ENCODE data around the gene CALY.

Gene CALY

GRCh38 chr10:133365461-133366129 lies 28.9 kb upstream of the CALY start:
- Histone ChIP-seq H3K9ac (ENCODE audit: low read length in 2 of 2) (no peak overlapping the region), H3K4me3 (ENCODE audit: low read length in 2 of 2) (no peak overlapping the region), H3K27ac (ENCODE audit: low read length) (no peak overlapping the region), H3K36me3 (ENCODE audit: control insufficient read depth in 2 of 2, insufficient read depth in 2 of 2, low read length in 2 of 2) (peaks cover 36 to 61% of the 10 kb centered on the region in 2 donors), H3K9me3 (ENCODE audit: control insufficient read depth in 2 of 2, low read length in 2 of 2) (no peaks in the 10 kb centered on the region), H3K4me1 (ENCODE audit: control insufficient read depth, insufficient read depth, low read length) (no peaks in the 10 kb centered on the region), H3K27me3 (ENCODE audit: control insufficient read depth in 1 of 2, insufficient read depth in 2 of 2, low read length in 2 of 2) (no peaks in the 10 kb centered on the region)

- H3K27ac ChIP-seq (ENCODE audit: low read length), result no peak overlapping the region
- H3K9ac ChIP-seq (ENCODE audit: low read length in 2 of 2), result no peak overlapping the region
- no peaks in the 10 kb centered on the region for H3K9me3 ChIP-seq (ENCODE audit: control insufficient read depth in 2 of 2, low read length in 2 of 2)
- H3K4me3 ChIP-seq (ENCODE audit: low read length in 2 of 2), result no peak overlapping the region
- peaks cover 29 to 54% of the 10 kb centered on the region in 2 donors for H3K36me3 ChIP-seq (ENCODE audit: control insufficient read depth in 2 of 2, insufficient read depth in 2 of 2, low read length in 2 of 2)
- no peaks in the 10 kb centered on the region for H3K4me1 ChIP-seq (ENCODE audit: control insufficient read depth, insufficient read depth, low read length)
- no peaks in the 10 kb centered on the region for H3K27me3 ChIP-seq (ENCODE audit: control insufficient read depth in 1 of 2, insufficient read depth in 2 of 2, low read length in 2 of 2)
These were observed 28.1 kb upstream of the CALY start for GRCh38 chr10:133364645-133365431.

GRCh38 chr10:133362846-133363245 lies 26.1 kb upstream of the CALY start:
- Histone ChIP-seq H3K27ac (ENCODE audit: low read length) (no peak overlapping the region), H3K4me1 (ENCODE audit: control insufficient read depth, insufficient read depth, low read length) (peaks cover 3% of the 10 kb centered on the region), H3K4me3 (ENCODE audit: low read length in 2 of 2) (no peak overlapping the region), H3K27me3 (ENCODE audit: control insufficient read depth in 1 of 2, insufficient read depth in 2 of 2, low read length in 2 of 2) (no peaks in the 10 kb centered on the region), H3K9me3 (ENCODE audit: control insufficient read depth in 2 of 2, low read length in 2 of 2) (no peaks in the 10 kb centered on the region), H3K36me3 (ENCODE audit: control insufficient read depth in 2 of 2, insufficient read depth in 2 of 2, low read length in 2 of 2) (peaks cover 23 to 37% of the 10 kb centered on the region in 2 donors), H3K9ac (ENCODE audit: low read length in 2 of 2) (no peak overlapping the region)

- Histone ChIP-seq H3K4me1 (ENCODE audit: control insufficient read depth, insufficient read depth, low read length) (peaks cover 9% of the 10 kb centered on the region), H3K9me3 (ENCODE audit: control insufficient read depth in 2 of 2, low read length in 2 of 2) (no peaks in the 10 kb centered on the region), H3K36me3 (ENCODE audit: control insufficient read depth in 2 of 2, insufficient read depth in 2 of 2, low read length in 2 of 2) (peaks cover 23 to 35% of the 10 kb centered on the region in 2 donors), H3K27me3 (ENCODE audit: control insufficient read depth in 1 of 2, insufficient read depth in 2 of 2, low read length in 2 of 2) (peaks cover 0 to 7% of the 10 kb centered on the region in 2 donors), H3K4me3 (ENCODE audit: low read length in 2 of 2) (no peak overlapping the region), H3K9ac (ENCODE audit: low read length in 2 of 2) (no peak overlapping the region), H3K27ac (ENCODE audit: low read length) (no peak overlapping the region)
These were observed 25.2 kb upstream of the CALY start for GRCh38 chr10:133361773-133362441.

- H3K4me3 ChIP-seq (ENCODE audit: low read length in 2 of 2), result no peak overlapping the region
- no peak overlapping the region for H3K9ac ChIP-seq (ENCODE audit: low read length in 2 of 2)
- H3K9me3 ChIP-seq (ENCODE audit: control insufficient read depth in 2 of 2, low read length in 2 of 2), result no peaks in the 10 kb centered on the region
- peaks cover 17 to 29% of the 10 kb centered on the region in 2 donors for H3K36me3 ChIP-seq (ENCODE audit: control insufficient read depth in 2 of 2, insufficient read depth in 2 of 2, low read length in 2 of 2)
- H3K27ac ChIP-seq (ENCODE audit: low read length), result no peak overlapping the region
- peaks cover 0 to 9% of the 10 kb centered on the region in 2 donors for H3K27me3 ChIP-seq (ENCODE audit: control insufficient read depth in 1 of 2, insufficient read depth in 2 of 2, low read length in 2 of 2)
- H3K4me1 ChIP-seq (ENCODE audit: control insufficient read depth, insufficient read depth, low read length), result peaks cover 10% of the 10 kb centered on the region
These were observed 24.5 kb upstream of the CALY start for GRCh38 chr10:133361227-133361626.

GRCh38 chr10:133359972-133360610 lies 23.4 kb upstream of the CALY start:
- H3K4me3 ChIP-seq (ENCODE audit: low read length in 2 of 2), result no peak overlapping the region
- H3K36me3 ChIP-seq (ENCODE audit: control insufficient read depth in 2 of 2, insufficient read depth in 2 of 2, low read length in 2 of 2), result peaks cover 9 to 17% of the 10 kb centered on the region in 2 donors
- peaks cover 10% of the 10 kb centered on the region for H3K4me1 ChIP-seq (ENCODE audit: control insufficient read depth, insufficient read depth, low read length)
- H3K9ac ChIP-seq (ENCODE audit: low read length in 2 of 2), result no peak overlapping the region
- H3K27me3 ChIP-seq (ENCODE audit: control insufficient read depth in 1 of 2, insufficient read depth in 2 of 2, low read length in 2 of 2), result peaks cover 0 to 15% of the 10 kb centered on the region in 2 donors
- H3K9me3 ChIP-seq (ENCODE audit: control insufficient read depth in 2 of 2, low read length in 2 of 2), result no peaks in the 10 kb centered on the region
- no peak overlapping the region for H3K27ac ChIP-seq (ENCODE audit: low read length)

- Histone ChIP-seq H3K36me3 (ENCODE audit: control insufficient read depth in 2 of 2, insufficient read depth in 2 of 2, low read length in 2 of 2) (peaks cover 9 to 13% of the 10 kb centered on the region in 2 donors), H3K27ac (ENCODE audit: low read length) (no peak overlapping the region), H3K27me3 (ENCODE audit: control insufficient read depth in 1 of 2, insufficient read depth in 2 of 2, low read length in 2 of 2) (peaks cover 0 to 15% of the 10 kb centered on the region in 2 donors), H3K4me1 (ENCODE audit: control insufficient read depth, insufficient read depth, low read length) (peaks cover 10% of the 10 kb centered on the region), H3K9me3 (ENCODE audit: control insufficient read depth in 2 of 2, low read length in 2 of 2) (no peaks in the 10 kb centered on the region), H3K4me3 (ENCODE audit: low read length in 2 of 2) (no peak overlapping the region), H3K9ac (ENCODE audit: low read length in 2 of 2) (no peak overlapping the region)
These were observed 22.9 kb upstream of the CALY start for GRCh38 chr10:133359554-133359971.

GRCh38 chr10:133358925-133359310 lies 22.2 kb upstream of the CALY start:
- no peak overlapping the region for H3K27ac ChIP-seq (ENCODE audit: low read length)

GRCh38 chr10:133358162-133358924 lies 21.6 kb upstream of the CALY start:
- Histone ChIP-seq H3K4me1 (ENCODE audit: control insufficient read depth, insufficient read depth, low read length) (peaks cover 10% of the 10 kb centered on the region), H3K9ac (ENCODE audit: low read length in 2 of 2) (no peak overlapping the region), H3K27me3 (ENCODE audit: control insufficient read depth in 1 of 2, insufficient read depth in 2 of 2, low read length in 2 of 2) (peaks cover 0 to 15% of the 10 kb centered on the region in 2 donors), H3K9me3 (ENCODE audit: control insufficient read depth in 2 of 2, low read length in 2 of 2) (no peaks in the 10 kb centered on the region), H3K27ac (ENCODE audit: low read length) (no peak overlapping the region), H3K4me3 (ENCODE audit: low read length in 2 of 2) (no peak overlapping the region), H3K36me3 (ENCODE audit: control insufficient read depth in 2 of 2, insufficient read depth in 2 of 2, low read length in 2 of 2) (peaks cover 9 to 13% of the 10 kb centered on the region in 2 donors)

More at GRCh38 chr10:133358925-133359310, 22.2 kb upstream of the CALY start:
- H3K9ac ChIP-seq (ENCODE audit: low read length in 2 of 2), result no peak overlapping the region
- H3K27me3 ChIP-seq (ENCODE audit: control insufficient read depth in 1 of 2, insufficient read depth in 2 of 2, low read length in 2 of 2), result peaks cover 0 to 15% of the 10 kb centered on the region in 2 donors
- no peaks in the 10 kb centered on the region for H3K9me3 ChIP-seq (ENCODE audit: control insufficient read depth in 2 of 2, low read length in 2 of 2)
- H3K36me3 ChIP-seq (ENCODE audit: control insufficient read depth in 2 of 2, insufficient read depth in 2 of 2, low read length in 2 of 2), result peaks cover 9 to 13% of the 10 kb centered on the region in 2 donors
- no peak overlapping the region for H3K4me3 ChIP-seq (ENCODE audit: low read length in 2 of 2)
- H3K4me1 ChIP-seq (ENCODE audit: control insufficient read depth, insufficient read depth, low read length), result peaks cover 10% of the 10 kb centered on the region

Data from stomach smooth muscle (tissue), 2 donors.